ENCODE data around the gene SMOC1. TPM values are rescaled to one million over a fixed set of nuclear protein-coding genes. Genes with fewer than 3 reads are reported as not detected.

SMOC1 gene, protein sequence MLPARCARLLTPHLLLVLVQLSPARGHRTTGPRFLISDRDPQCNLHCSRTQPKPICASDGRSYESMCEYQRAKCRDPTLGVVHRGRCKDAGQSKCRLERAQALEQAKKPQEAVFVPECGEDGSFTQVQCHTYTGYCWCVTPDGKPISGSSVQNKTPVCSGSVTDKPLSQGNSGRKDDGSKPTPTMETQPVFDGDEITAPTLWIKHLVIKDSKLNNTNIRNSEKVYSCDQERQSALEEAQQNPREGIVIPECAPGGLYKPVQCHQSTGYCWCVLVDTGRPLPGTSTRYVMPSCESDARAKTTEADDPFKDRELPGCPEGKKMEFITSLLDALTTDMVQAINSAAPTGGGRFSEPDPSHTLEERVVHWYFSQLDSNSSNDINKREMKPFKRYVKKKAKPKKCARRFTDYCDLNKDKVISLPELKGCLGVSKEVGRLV
- total RNA-seq = 10 to 100 TPM in 1 of 2 donors, 1 to 10 TPM in 1; 5.3 to 14.0 TPM

GRCh38 chr14:69879175-69880043 lies at the start of gene SMOC1:
Gene SMOC1, plus strand, starts transcription at chr14:69879416. Its CDS starts 263 bp downstream, at chr14:69879679.
- H3K27ac ChIP-seq = peak within 1 kb of the TSS in 1 of 4 donors; percentile 21
- DNase-seq (peak; percentile 82 to 94 (median 84)), ATAC-seq (peak; percentile 93)
- H3K36me3 ChIP-seq (replicated peaks in 1 of 2; ENCODE audit: insufficient read depth in 1 of 2, low read depth in 2 of 2) = no peaks in the 10 kb centered on the region
- H3K27me3 ChIP-seq = no peaks in the 10 kb centered on the region
- peaks cover 30% of the 10 kb centered on the region for H3K4me1 ChIP-seq
- intact Hi-C loops (cut with DNase I) = no loop called here
- H3K9me3 ChIP-seq = no peaks in the 10 kb centered on the region
- H3K4me3 ChIP-seq = peak within 1 kb of the TSS in 1 of 2 donors; percentile 1
- TF ChIP-seq POLR2A (IDR thresholded peaks at IDR 0.05) = peak; percentile 73 to 96 (median 74)
- TF ChIP-seq, protein P1, sequence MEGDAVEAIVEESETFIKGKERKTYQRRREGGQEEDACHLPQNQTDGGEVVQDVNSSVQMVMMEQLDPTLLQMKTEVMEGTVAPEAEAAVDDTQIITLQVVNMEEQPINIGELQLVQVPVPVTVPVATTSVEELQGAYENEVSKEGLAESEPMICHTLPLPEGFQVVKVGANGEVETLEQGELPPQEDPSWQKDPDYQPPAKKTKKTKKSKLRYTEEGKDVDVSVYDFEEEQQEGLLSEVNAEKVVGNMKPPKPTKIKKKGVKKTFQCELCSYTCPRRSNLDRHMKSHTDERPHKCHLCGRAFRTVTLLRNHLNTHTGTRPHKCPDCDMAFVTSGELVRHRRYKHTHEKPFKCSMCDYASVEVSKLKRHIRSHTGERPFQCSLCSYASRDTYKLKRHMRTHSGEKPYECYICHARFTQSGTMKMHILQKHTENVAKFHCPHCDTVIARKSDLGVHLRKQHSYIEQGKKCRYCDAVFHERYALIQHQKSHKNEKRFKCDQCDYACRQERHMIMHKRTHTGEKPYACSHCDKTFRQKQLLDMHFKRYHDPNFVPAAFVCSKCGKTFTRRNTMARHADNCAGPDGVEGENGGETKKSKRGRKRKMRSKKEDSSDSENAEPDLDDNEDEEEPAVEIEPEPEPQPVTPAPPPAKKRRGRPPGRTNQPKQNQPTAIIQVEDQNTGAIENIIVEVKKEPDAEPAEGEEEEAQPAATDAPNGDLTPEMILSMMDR (IDR thresholded peaks at IDR 0.05) = no peak
- 0 to 1% methylated on average over 18 to 44 of the region's 67 CpGs for WGBS, 2 donors

GRCh38 chr14:69838881-69839416 lies 40.3 kb upstream of the SMOC1 start:
- Histone ChIP-seq H3K9me3 (no peaks in the 10 kb centered on the region), H3K36me3 (replicated peaks in 1 of 2; ENCODE audit: insufficient read depth in 1 of 2, low read depth in 2 of 2) (no peaks in the 10 kb centered on the region), H3K27me3 (no peaks in the 10 kb centered on the region), H3K27ac (no peak overlapping the region), H3K4me1 (no peaks in the 10 kb centered on the region), H3K4me3 (no peak overlapping the region)
- no peak for ATAC-seq
- 72 to 85% methylated on average over 3 of the region's 3 CpGs for WGBS, 2 donors
- DNase-seq = no peak
- no peak for TF ChIP-seq POLR2A (IDR thresholded peaks at IDR 0.05)
- TF ChIP-seq, protein P1 (IDR thresholded peaks at IDR 0.05) = no peak
- intact Hi-C loops (cut with DNase I) = no loop called here

DNA sequence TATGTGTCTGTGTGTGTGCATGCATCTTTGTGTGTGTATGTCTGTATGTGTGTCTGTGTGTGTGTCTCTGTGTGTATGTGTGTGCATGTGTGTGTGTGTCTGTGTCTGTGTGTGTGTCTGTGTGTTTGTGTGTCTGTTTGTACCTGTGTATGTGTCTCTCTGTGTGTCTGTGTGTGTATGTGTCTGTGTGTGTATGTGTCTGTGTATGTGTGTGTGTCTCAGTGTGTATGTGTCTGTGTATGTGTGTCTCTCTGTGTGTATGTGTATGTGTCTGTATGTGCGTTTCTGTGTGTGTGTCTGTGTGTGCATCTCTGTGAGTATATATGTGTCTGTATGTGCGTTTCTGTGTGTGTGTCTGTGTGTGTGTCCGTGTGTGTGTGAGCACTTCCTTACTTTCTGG lies 39.6 kb upstream of the SMOC1 start:
- ATAC-seq = no peak
- Histone ChIP-seq H3K27ac (no peak overlapping the region), H3K27me3 (no peaks in the 10 kb centered on the region), H3K36me3 (replicated peaks in 1 of 2; ENCODE audit: insufficient read depth in 1 of 2, low read depth in 2 of 2) (no peaks in the 10 kb centered on the region), H3K4me3 (no peak overlapping the region), H3K4me1 (no peaks in the 10 kb centered on the region), H3K9me3 (no peaks in the 10 kb centered on the region)
- intact Hi-C loops (cut with DNase I) = no loop called here
- 79 to 83% methylated on average over 3 of the region's 3 CpGs for WGBS, 2 donors
- no peak for DNase-seq
- TF ChIP-seq, protein P1 (IDR thresholded peaks at IDR 0.05) = no peak
- no peak for TF ChIP-seq POLR2A (IDR thresholded peaks at IDR 0.05)

DNA sequence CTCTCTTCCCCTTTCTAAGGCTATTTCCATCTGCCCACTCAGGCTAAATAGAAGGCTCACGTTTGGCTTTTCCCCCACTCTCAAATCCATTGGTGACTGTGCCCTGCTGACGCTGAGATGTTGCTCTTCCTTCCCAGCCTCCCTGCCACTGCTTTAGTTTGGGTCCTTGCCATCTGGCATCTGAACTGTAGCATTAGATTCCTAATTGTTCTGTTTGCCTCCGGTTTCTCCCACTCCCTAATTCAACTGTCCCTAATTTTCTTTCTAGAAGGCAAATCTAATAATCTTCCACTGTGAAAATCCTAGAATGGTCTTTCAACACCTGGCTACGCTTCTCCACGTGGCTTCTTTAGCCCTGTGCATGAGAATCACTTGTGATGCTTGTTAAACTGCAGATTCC lies 37.6 kb upstream of the SMOC1 start:
- Histone ChIP-seq H3K4me3 (no peak overlapping the region), H3K9me3 (no peaks in the 10 kb centered on the region), H3K4me1 (no peaks in the 10 kb centered on the region), H3K27ac (no peak overlapping the region), H3K27me3 (no peaks in the 10 kb centered on the region), H3K36me3 (replicated peaks in 1 of 2; ENCODE audit: insufficient read depth in 1 of 2, low read depth in 2 of 2) (no peaks in the 10 kb centered on the region)
- TF ChIP-seq POLR2A (IDR thresholded peaks at IDR 0.05) = no peak
- TF ChIP-seq, protein P1 (IDR thresholded peaks at IDR 0.05) = no peak
- no peak for ATAC-seq
- no peak for DNase-seq
- intact Hi-C loops (cut with DNase I) = no loop called here
- 46 to 52% methylated on average over 5 of the region's 5 CpGs for WGBS, 2 donors

Data from body of pancreas (tissue), 4 donors.